Right lobe of liver (tissue), 4 donors: ENCODE results near the gene IKZF2.

Source experiments
- POLR2A ChIP-seq: fragments of 450-650 bp; IDR thresholded peaks from one replicate; pipeline ENCODE4 v1.6.1; 2017; ENCODE audit warnings: antibody characterized with exemption, mild to moderate bottlenecking
- TF ChIP-seq, protein P1 (sequence below), 4 donors: fragments of 200-600 bp in 3 of 4; fragments of 450-650 bp in 1 of 4; IDR thresholded peaks; one replicate each; pipeline versions ENCODE4 v1.5.1 to v1.8.0; 2016 to 2022; ENCODE audit warnings: antibody characterized with exemption in 4 of 4, mild to moderate bottlenecking in 2 of 4
- donor health status: DM: no; HTN: no; CAD: no.
- donor health status: DM: no; HTN: no; CAD: no.
- donor health status: DM: no; HTN: yes; CAD: no.

DNA sequence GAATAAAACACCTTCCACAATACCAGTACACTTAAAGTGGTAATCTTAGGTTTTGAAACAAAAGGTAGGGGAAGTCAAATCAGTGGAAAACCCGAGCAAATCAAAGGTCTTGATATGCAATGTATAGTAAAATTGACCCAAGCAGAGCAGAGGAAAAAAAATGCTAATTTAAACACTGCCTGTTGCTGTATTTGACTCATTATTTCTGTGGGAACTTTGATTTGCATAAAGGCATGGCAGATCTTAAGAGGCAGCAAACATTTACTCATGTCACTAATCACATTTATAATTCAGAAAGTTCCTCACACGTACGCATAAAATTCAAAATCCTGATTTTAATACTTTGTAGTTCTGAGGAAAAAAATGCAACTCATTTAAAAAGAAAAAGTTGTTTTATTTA lies 64.4 kb downstream of the IKZF2 start:
- TF ChIP-seq, protein P1, sequence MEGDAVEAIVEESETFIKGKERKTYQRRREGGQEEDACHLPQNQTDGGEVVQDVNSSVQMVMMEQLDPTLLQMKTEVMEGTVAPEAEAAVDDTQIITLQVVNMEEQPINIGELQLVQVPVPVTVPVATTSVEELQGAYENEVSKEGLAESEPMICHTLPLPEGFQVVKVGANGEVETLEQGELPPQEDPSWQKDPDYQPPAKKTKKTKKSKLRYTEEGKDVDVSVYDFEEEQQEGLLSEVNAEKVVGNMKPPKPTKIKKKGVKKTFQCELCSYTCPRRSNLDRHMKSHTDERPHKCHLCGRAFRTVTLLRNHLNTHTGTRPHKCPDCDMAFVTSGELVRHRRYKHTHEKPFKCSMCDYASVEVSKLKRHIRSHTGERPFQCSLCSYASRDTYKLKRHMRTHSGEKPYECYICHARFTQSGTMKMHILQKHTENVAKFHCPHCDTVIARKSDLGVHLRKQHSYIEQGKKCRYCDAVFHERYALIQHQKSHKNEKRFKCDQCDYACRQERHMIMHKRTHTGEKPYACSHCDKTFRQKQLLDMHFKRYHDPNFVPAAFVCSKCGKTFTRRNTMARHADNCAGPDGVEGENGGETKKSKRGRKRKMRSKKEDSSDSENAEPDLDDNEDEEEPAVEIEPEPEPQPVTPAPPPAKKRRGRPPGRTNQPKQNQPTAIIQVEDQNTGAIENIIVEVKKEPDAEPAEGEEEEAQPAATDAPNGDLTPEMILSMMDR (IDR thresholded peaks at IDR 0.05): no peak
- no peak for TF ChIP-seq POLR2A
